HG03354 (cell line): ENCODE data around the gene SPAG6.
"Not testable (repeated sequence)": the region's sequence is repeated elsewhere in the genome, so short reads cannot be mapped to it uniquely, and the experiment has no call there.

Experiments used
- ATAC-seq: cut with Tn5 transposase; IDR thresholded peaks from one replicate; pipeline ENCODE4 v1.9.1; 2021; ENCODE audit warnings: mild to moderate bottlenecking; ENCODE audit not compliant: unreplicated experiment, poor library complexity, severe bottlenecking

Gene SPAG6

DNA sequence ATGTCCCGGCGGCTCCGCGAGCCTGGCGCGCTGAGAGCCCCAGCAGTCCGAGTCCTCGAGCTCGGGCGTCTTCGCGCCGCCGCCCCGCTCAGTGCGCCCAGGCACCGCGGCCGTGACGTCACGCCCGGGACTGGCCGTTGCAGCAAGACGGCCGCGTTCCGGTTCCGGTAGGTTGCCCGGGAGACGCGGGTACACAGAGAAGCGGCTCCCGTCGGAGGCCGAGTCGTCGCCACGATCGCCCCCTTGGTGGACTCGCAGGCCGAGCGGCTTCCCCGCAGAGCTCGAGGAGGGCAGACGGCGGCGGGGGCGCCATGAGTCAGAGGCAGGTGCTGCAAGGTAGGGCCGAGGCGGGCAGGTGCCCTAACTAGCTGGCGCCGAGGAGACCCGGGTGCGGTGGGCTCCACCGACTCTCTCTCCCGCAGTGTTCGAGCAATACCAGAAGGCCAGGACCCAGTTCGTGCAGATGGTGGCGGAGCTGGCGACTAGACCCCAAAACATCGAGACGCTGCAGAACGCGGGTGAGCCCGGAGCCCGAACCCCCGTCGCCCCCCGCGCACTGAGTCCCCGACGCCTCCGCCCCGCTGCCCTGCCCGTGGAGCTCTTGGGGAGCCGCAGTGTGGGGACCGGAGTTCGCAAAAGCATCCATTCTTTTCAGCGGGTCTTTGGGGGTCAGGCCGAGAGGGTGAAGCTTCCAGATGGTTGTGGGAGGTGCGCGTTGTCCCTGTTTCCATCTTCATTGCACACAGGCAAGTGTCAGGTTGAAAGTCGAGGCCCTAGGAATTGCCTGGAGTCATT is at the start of gene SPAG6:
Gene SPAG6, plus strand, starts transcription at position 196 of the 795 bp plus-strand sequence. Its CDS starts 116 bp downstream, at position 312.
- ATAC-seq, result peak; percentile 45

DNA sequence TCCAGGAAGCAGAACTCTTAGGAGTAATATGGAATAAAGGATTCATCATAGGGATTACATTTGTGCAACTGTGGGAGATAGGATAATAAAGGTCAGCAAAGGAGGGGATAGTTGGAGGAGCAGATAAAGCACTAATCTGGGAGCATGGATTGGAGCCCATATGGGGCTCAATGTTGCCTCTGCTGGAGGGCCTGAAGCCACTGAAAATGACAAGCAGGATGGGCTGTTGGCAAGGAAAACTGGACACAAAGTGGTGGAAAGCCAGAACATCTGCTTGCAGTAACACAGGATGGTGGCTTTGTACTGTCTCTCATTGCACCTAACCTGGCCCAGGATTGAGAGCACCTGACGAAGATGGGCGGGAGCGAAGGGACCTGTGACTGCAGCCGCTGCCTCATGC is 44.1 kb upstream of the SPAG6 start:
- ATAC-seq, result no peak

DNA sequence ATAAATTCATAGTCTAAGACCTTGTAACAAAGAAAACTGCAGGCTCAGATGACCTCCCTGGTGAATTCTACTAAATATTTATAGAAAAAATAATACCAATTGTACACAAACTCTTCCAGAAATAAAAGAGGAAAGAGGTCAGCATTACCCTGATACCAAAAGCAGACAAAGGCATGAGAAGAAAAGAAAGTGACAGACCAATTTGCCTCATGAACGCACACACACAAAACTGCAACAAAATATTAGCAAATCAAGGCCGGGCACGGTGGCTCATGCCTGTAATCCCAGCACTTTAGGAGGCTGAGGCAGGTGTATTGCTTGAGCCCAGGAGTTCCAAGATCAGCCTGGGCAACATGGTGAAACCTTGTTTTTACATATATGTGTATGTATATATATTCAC is 41.8 kb upstream of the SPAG6 start:
- ATAC-seq, result no peak

DNA sequence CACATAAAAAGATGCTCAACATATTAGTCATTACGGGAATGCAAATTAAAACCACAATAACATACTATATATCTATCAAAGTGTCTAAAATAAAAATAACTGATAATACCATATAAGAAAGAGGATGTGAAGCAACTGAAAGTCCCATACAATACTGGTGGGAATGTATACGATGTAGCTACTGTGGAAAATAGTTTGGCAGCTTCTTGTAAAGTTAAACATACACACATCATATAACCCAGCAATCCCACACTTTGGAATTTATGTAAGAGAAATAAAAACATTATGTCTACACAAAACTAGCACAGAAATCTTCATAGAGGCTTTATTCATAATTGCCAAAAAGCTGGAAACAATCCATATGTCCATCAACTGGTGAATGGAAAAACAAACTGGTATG is 39.6 kb upstream of the SPAG6 start:
- ATAC-seq, result no peak

DNA sequence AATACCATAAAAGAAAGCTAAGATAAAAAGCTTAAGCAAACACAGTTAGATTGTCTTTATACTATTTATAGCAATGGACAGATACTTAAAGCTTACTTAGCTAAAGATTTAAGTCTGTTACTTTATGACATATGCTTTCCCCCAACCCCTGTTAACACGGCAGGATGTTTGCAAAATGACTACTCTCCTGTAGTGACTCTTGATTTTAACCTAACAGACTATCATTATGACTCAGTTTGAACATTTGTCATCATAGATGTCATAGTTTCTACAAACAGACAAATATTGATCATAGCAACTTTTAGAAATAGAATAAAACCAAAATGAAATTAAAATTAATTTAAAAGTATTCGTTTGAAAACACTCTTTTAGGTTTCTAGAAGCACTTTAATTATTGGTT is 36.9 kb upstream of the SPAG6 start:
- ATAC-seq, result peak; percentile 98

DNA sequence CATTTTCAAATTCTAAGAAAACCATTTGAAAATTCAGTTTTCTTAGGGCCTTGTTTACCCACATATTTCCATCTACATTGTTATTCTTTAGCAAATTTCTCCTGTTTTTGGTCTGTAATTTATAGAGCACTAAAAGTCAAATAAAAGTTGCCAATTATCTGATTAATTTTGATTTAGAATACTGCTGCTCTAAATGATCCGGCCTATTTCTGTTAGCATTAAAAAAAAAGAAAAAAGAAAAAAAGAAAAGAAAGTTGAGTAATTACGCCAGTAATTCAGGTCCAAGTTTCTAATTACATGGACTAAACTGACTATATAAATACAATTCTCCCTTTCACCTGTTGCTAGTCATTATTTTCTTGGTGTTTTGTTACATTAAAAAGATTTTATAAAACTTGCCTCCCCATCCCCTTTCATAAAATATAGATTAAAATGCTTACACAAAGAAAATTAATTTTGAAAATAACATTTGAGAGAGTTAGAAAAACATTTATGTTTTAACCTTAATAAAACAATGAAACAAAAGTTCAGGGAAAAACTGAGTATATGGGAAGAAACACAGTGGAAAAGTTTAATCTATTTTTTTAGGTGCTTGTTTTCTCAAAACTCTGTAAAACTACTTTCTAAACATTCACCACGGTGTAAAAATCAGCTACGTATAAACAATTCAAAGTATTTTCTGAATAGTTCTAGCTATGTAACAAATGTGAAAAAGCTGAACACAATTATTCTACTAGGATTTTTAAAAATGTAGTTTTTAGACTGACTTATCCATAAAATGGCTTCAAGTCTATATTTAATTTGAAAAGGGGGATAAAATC is 35.9 kb upstream of the SPAG6 start:
- ATAC-seq, result no peak

DNA sequence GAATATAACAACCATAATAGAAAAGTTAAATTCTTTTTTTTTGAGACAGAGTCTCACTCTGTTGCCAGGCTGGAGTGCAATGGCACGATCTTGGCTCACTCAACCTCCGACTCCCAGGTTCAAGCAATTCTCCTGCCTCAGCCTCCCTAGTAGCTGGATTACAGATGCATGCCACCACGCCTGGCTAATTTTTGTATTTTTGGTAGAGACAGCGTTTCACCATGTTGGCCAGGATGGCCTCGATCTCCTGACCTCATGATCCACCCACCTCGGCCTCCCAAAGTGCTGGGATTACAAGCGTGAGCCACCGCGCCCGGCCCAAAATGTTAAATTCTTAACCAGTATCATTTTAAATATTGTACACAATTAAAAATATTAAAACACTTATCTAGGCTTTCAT is 35.3 kb upstream of the SPAG6 start:
- ATAC-seq, result not testable (repeated sequence)

DNA sequence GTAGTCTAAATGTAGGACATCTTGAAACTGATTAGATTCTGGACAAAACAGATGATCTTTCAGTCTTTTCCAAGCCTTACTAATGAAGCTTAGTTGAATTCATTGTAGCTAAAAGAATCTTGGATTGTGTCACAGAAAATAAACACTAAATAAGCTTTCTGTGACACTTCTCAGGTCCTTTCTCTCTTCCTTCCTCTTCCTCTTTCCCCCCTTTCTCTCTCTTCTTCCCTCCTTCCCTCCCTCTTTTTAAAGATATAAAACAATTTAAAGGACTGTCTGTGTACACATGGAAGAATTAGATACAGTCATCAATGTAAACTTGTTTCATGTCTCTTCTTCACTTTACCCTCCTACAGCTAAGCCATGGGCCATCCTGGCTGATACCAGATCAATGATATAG is 34.4 kb upstream of the SPAG6 start:
- no peak for ATAC-seq

DNA sequence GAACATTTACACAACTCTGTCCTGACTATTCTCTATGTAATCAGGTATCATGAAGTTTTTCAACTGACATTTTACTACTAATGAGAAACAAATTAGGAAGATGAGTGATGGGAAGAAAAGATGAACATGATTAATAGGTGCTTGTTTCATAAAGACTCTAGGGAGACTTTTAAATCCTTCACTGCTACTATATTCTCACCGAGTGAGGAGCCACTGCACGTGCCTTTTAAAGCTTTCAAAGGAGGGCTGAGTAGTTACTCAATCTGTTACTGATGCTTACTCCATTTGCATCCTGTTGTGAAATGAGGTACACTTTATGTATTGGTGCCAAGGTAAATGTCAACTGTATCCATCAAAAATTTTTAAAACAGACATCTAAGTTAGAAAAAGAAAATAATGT is 30.4 kb upstream of the SPAG6 start:
- ATAC-seq, result no peak

DNA sequence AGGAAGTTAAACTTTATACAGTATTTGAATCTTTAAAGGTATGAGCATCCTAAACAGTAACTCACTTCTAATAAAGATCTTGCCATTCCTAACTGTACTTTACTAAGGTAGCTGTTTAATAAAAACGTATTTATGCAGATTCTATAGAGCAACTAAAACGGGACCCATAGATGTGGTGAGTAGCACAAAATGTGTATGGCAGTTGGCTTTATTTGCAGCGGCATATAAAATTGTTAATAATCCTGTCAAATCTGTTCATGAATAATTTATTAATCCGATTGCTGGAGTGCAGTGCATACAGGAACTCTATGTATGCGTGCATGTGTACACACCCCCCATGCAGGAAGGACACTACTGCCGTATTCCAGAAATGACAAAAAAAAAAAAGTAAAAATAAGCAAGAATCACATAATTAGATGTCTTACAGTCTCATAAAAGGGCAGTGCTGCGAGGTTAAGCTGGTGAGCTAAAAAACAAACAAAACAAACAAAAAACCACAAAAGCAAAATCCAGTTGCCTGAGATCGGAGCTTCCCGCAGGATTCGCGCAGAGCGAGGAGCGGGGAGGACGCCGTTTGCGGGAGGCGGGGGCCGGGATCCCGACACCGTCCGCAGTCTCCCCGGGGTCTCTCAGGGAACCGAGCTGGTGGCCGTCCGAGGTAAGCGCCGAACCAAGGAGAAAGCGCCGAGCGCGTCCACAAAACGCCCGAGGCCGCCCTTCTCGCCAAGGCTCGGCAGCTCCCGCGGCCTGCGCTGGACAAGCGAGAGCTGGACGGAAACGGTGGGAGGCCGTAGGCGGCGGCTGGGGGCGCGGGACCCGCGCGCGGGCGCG is 29.6 kb upstream of the SPAG6 start:
- ATAC-seq, result peak; percentile 35

DNA sequence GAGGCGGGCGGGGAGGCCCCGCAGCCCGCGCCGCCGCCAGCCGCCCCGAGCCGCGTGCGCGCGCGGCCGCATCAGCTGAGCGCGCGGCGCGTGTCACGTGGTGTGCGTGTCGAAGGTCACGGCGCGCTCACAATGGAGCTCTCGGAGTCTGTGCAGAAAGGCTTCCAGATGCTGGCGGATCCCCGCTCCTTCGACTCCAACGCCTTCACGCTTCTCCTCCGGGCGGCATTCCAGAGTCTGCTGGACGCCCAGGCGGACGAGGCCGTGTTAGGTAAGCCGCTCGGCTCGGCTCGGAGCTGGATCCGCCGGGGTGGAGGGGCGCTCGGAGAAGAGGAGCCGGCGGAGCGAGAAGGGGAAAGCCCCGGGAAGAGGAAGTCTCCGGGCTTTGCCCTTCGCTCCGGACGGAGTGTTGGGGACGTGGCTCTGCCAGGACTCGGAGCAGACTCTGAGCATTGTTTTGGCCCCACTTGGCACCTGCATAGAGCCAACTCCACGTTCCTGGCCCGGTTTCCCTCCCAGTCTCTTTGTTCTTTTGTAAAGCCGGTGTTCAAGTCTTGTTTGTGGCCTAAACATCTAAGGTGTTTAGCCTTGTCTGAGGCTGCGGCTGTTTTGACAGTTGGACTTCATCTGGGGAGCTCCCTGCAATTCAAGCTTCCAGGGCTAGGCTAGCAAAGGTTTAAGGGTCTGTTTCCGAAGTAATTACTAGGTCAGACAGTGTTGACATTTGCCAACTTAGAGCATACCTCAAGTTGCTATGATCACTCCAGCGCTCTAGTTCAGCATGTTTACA is 28.8 kb upstream of the SPAG6 start, which contains the start of gene COMMD3:
Gene COMMD3, plus strand, starts transcription at position 103 of the 790 bp plus-strand sequence. Its CDS starts 30 bp downstream, at position 133.
- peak; percentile 60 for ATAC-seq

DNA sequence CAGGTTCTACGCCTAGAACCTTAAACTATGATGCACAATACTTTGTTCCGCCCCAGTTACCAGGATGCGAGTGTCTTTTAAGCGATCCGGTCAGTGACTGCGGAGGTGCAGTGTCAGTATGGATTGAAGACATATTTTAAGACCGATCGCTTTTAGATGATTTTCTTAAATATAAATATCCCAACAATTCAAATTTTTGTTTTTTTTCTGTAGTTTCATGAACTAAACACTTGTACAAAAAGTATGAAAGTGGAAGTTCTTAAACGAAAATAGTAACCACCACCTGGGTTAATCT is 28.3 kb upstream of the SPAG6 start:
- ATAC-seq, result peak; percentile 29

DNA sequence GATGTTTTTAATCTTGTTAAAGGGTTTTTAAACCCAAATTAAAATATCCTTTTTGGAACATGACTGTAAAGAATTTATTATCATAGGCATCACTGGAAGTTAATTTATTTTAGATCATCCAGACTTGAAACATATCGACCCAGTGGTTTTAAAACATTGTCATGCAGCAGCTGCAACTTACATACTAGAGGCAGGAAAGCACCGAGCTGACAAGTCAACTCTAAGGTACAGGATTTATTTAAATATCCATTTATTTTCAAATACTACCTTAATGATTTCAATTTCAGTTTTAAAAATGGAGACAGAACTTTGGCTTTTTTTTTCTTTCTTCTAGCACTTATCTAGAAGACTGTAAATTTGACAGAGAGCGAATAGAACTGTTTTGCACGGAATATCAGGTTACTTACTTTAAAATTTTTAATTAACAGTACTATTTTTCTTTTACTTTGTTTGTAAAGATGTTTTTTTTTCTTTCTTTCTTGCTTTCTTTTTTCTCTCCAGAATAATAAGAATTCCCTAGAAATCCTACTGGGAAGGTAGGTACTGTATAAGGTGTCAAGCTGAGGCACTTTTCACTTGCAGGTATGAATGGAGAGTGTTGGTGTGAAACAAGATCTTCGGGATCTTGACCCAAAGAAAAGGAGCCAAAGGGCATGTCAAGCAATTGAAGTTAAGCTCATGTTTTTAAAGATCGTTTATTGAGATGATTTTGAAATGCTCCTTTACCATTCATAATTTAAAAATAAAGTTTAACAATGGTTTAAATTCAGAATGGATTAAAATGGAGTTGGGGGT is 27.3 kb upstream of the SPAG6 start:
- ATAC-seq, result no peak

DNA sequence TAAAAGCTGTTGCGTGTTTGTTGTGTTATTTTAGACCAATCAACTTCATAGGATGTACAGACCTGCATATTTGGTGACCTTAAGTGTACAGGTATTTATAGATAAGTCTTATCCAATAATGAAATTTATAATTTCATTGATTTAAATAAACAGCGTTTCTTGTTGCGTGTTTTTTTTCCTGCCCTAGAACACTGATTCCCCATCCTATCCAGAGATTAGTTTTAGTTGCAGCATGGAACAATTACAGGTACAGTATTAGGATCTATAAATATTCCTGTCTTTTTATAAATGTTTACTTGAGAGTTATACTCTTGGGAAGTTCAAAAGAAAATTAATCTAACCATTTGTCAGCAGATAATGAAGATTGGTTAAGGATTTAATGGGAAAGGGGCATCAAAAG is 26.5 kb upstream of the SPAG6 start:
- ATAC-seq, result no peak

DNA sequence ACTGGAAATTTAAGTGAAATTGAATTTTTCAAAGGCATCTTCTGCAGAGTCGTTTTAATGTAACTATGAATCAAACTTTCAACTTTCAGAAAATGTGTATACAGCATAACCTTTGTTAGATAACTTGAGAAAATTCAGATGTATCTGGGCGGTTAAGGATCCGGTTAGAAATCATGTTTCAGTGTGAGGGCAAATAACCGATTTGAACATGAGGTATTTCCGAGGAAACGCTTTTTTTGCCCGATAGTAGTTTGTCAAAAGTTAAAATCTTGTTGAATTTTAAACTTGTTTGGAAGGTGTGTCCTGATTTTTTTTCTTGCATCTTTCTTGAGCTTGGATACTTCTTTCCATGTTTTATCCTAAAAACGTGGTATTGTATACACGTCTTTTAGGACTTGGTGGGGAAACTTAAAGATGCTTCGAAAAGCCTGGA is 25.7 kb upstream of the SPAG6 start:
- ATAC-seq, result no peak

DNA sequence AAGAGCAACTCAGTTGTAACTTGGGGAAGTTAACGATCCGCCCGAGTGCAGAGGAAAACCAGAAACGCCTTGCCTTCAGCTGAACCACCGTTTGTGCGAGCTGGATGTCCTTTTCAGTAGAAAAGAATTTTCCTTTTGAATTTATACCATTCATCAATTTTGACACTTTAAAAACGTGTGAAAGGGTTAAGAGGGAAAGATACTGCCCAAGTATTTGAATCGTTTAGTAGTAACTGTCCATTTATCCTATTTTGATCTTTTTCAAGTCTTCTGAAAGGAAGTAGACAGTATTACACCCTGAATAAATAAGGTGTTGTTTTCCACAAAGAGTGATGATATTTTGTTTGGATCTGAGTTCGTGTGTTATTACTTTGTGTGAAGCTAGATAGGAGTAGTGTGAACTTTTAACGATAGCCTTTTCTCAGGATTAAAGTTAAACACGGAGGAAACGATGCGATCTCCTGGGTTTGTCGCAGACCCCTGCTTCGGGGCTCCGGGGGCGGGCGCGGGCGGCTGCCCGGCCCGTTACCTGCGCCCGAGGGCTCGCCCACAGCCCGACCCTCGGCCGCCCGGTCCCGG is 25.2 kb upstream of the SPAG6 start:
- no peak for ATAC-seq

DNA sequence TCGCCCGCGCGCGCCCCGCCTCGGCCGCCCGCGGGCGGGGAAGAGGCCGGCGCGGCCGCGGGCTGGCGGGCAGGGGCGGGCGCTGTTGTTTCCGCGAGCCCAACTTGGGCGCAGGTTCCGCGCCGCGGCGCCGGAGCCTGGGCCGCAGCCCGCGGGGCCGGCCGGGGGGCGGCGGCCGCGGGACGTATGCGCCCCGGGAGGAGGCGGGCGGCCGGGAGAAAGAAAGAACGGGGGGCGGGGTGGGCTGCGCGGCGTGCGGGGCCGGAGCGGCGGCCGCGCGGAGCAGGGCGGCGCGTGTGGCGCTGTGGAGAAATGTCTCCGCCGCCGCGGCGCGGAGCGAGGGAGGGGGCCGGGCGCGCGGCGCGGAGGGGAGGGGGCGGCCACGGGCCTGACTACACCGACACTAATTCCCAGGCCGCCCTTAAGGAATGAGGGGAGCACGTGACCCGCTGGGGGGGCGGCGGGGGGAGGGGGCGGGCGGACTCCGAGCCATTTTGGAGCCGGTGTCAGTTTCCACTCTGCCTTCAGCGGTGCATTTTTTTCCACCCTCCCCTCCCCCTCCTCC is 24.6 kb upstream of the SPAG6 start, which contains the start of gene BMI1:
Gene BMI1, plus strand, starts transcription at position 509 of the 565 bp plus-strand sequence. CDS start 5,351 bp downstream, outside the sequence.
- peak; percentile 23 for ATAC-seq
